Activated CD8-positive, alpha-beta T cell treated with anti-CD3 and anti-CD28 coated beads for 36 hours (primary cell): ENCODE results near the gene ARAP3. TPM values are rescaled to one million over a fixed set of nuclear protein-coding genes. Genes with fewer than 3 reads are reported as not detected.

Experiments used
- ATAC-seq: fragments of 200-7000 bp; cut with Tn5 transposase; one replicate; pipeline ENCODE4 v1.10.0; 2021; ENCODE audit warnings: mild to moderate bottlenecking, moderate library complexity
- CTCF ChIA-PET: fragments of 350-600 bp; sonication (Branson Sonifier 250); formaldehyde crosslinking; loops from one replicate; lab custom pipeline; 2021; ENCODE audit warnings: antibody characterized with exemption; lab: Charles Lee
- POLR2A ChIA-PET: fragments of 350-600 bp; sonication (Branson Sonifier 250); formaldehyde crosslinking; loops from one replicate; lab custom pipeline; 2021; ENCODE audit warnings: antibody characterized with exemption; lab: Charles Lee
- DNase-seq: peaks from one replicate; pipeline ENCODE4 v3.0.0-alpha.2; 2020
- H3K27ac Mint-ChIP-seq: one replicate; pipeline ENCODE4 v1.8.0; 2021; ENCODE audit warnings: mild to moderate bottlenecking, mixed read lengths
- H3K27me3 Mint-ChIP-seq: one replicate; pipeline ENCODE4 v1.8.0; 2021; ENCODE audit warnings: mixed read lengths
- H3K36me3 Mint-ChIP-seq: one replicate; pipeline ENCODE4 v1.8.0; 2021; ENCODE audit warnings: low read depth, mixed read lengths
- H3K4me1 Mint-ChIP-seq: one replicate; pipeline ENCODE4 v1.8.0; 2021; ENCODE audit warnings: low read depth, mixed read lengths
- H3K4me3 Mint-ChIP-seq: one replicate; pipeline ENCODE4 v1.8.0; 2021; ENCODE audit warnings: mild to moderate bottlenecking, moderate library complexity, mixed read lengths
- H3K9me3 Mint-ChIP-seq: one replicate; pipeline ENCODE4 v1.8.0; 2021; ENCODE audit warnings: mixed read lengths
- CTCF ChIP-seq: fragments of 200-600 bp; IDR thresholded peaks from one replicate; pipeline ENCODE4 v1.8.0; 2022; ENCODE audit warnings: antibody characterized with exemption, mild to moderate bottlenecking
- intact Hi-C: fragments of 100-400 bp; cut with micrococcal nuclease; formaldehyde crosslinking; loops from one replicate; pipeline ENCODE4 v1.10.0; 2022
- total RNA-seq, 2 experiments: library from RNA; stranded (reverse); gene quantifications; one replicate each; pipeline ENCODE4 v1.2.3, GENCODE V29; 2021

ARAP3 gene
- total RNA-seq, 2 experiments from 2014 or later = 5.9 to 7.2 TPM

- no peak overlapping the region for H3K4me3 Mint-ChIP-seq
- ChIA-PET POLR2A (interaction anchor here (1.0 to 1.5 kb wide), 7 partner anchors 8 to 286 kb away, joined by 3 to 5 read pairs (median 4); no protein-coding TSS in a partner anchor), CTCF (interaction anchor here (0.5 to 6.3 kb wide), 12 partner anchors 10 to 285 kb away, joined by 3 to 85 read pairs (median 6); partner anchors contain the start of genes PCDH12, PCDHGA12 and RNF14)
- no peaks in the 10 kb centered on the region for H3K9me3 Mint-ChIP-seq
- no peaks in the 10 kb centered on the region for H3K36me3 Mint-ChIP-seq
- no peak for TF ChIP-seq CTCF
- no peaks in the 10 kb centered on the region for H3K27me3 Mint-ChIP-seq
- DNase-seq (no peak), ATAC-seq (no peak)
- peaks cover 24% of the 10 kb centered on the region for H3K4me1 Mint-ChIP-seq
- no peak overlapping the region for H3K27ac Mint-ChIP-seq
- intact Hi-C loops = no loop called here
Observed at GRCh38 chr5:141683596-141684141, 1.6 kb upstream of the ARAP3 start.

GRCh38 chr5:141681295-141681694 is 735 bp downstream of the ARAP3 start:
- H3K27ac Mint-ChIP-seq = peak overlapping the region; percentile 63
- H3K9me3 Mint-ChIP-seq = no peaks in the 10 kb centered on the region
- ChIA-PET POLR2A (interaction anchor here (0.8 to 1.0 kb wide), 2 partner anchors 11 to 27 kb away, joined by 3 to 4 read pairs; no protein-coding TSS in a partner anchor), CTCF (interaction anchor here (0.6 to 6.3 kb wide), 4 partner anchors 12 to 198 kb away, joined by 3 to 85 read pairs (median 6); no protein-coding TSS in a partner anchor)
- no peak for TF ChIP-seq CTCF
- intact Hi-C loops = no loop called here
- no peaks in the 10 kb centered on the region for H3K36me3 Mint-ChIP-seq
- no peaks in the 10 kb centered on the region for H3K27me3 Mint-ChIP-seq
- ATAC-seq = no peak
- DNase-seq = no peak
- peak overlapping the region; percentile 64 for H3K4me3 Mint-ChIP-seq
- peaks cover 24% of the 10 kb centered on the region for H3K4me1 Mint-ChIP-seq

GRCh38 chr5:141680751-141681201 is 1.3 kb downstream of the ARAP3 start:
- Mint-ChIP-seq H3K36me3 (no peaks in the 10 kb centered on the region), H3K9me3 (no peaks in the 10 kb centered on the region), H3K4me3 (peak overlapping the region; percentile 64), H3K27ac (no peak overlapping the region), H3K27me3 (no peaks in the 10 kb centered on the region), H3K4me1 (peaks cover 24% of the 10 kb centered on the region)
- ATAC-seq (no peak), DNase-seq (no peak)
- ChIA-PET POLR2A (interaction anchor here (0.8 to 1.0 kb wide), 2 partner anchors 11 to 27 kb away, joined by 3 to 4 read pairs; no protein-coding TSS in a partner anchor), CTCF (interaction anchor here (0.6 to 6.3 kb wide), 4 partner anchors 11 to 198 kb away, joined by 3 to 85 read pairs (median 6); no protein-coding TSS in a partner anchor)
- intact Hi-C loops = no loop called here
- no peak for TF ChIP-seq CTCF

GRCh38 chr5:141680178-141680577 is 1.9 kb downstream of the ARAP3 start:
- no peak for DNase-seq
- no peak overlapping the region for H3K4me3 Mint-ChIP-seq
- H3K4me1 Mint-ChIP-seq = peaks cover 24% of the 10 kb centered on the region
- intact Hi-C loops = no loop called here
- CTCF ChIA-PET = interaction anchor here (6.3 kb wide), 1 partner anchor 13 kb away, joined by 85 read pairs; no protein-coding TSS in a partner anchor
- no peak for TF ChIP-seq CTCF
- H3K9me3 Mint-ChIP-seq = no peaks in the 10 kb centered on the region
- H3K36me3 Mint-ChIP-seq = no peaks in the 10 kb centered on the region
- POLR2A ChIA-PET = no interaction called here
- no peaks in the 10 kb centered on the region for H3K27me3 Mint-ChIP-seq
- no peak overlapping the region for H3K27ac Mint-ChIP-seq
- no peak for ATAC-seq

GRCh38 chr5:141677415-141677814 is 4.6 kb downstream of the ARAP3 start:
- intact Hi-C loops = no loop called here
- H3K9me3 Mint-ChIP-seq = no peaks in the 10 kb centered on the region
- peaks cover 15% of the 10 kb centered on the region for H3K4me1 Mint-ChIP-seq
- ChIA-PET CTCF (interaction anchor here (1.2 to 2.7 kb wide), 5 partner anchors 12 to 291 kb away, joined by 3 to 15 read pairs (median 3); no protein-coding TSS in a partner anchor), POLR2A (no interaction called here)
- H3K36me3 Mint-ChIP-seq = no peaks in the 10 kb centered on the region
- TF ChIP-seq CTCF = peak; percentile 11
- ATAC-seq (no peak), DNase-seq (peak; percentile 31)
- no peak overlapping the region for H3K4me3 Mint-ChIP-seq
- no peak overlapping the region for H3K27ac Mint-ChIP-seq
- H3K27me3 Mint-ChIP-seq = no peaks in the 10 kb centered on the region
